Measurements from ENCODE around the gene AOC3. TPM values are rescaled to one million over a fixed set of nuclear protein-coding genes. Genes with fewer than 3 reads are reported as not detected.

Gene AOC3
- total and polyA plus RNA-seq, 2 of the 13 experiments (the other 11 are each of a cell fraction or from before 2014, with no cell fraction given): 8.7 to 51.7 TPM

- no peak for TF ChIP-seq MZF1 (CRISPR knock-in tag; IDR thresholded peaks at IDR 0.05; ENCODE audit: borderline replicate concordance)
Measured at GRCh38 chr17:42817866-42818265, 33.1 kb upstream of the AOC3 start (continued).

- Histone ChIP-seq H3K4me1 (ENCODE audit: insufficient read depth, low read length) (peaks cover 27% of the 10 kb centered on the region), H3K4me3 (replicated peaks in 1 of 3; ENCODE audit: insufficient read depth in 1 of 3, low read depth in 2 of 3, low read length in 3 of 3) (no peak overlapping the region), H4K20me1 (ENCODE audit: insufficient read depth, low read length) (no peaks in the 10 kb centered on the region), H2AFZ (ENCODE audit: low read length) (no peak overlapping the region), H3K27me3 (ENCODE audit: control insufficient read depth in 1 of 2, insufficient read depth in 2 of 2, low read length in 2 of 2) (peaks cover 0 to under 1% of the 10 kb centered on the region in 2 experiments; a peak in 1 of 5 replicates), H3K79me2 (ENCODE audit: insufficient read depth, low read length) (peaks cover 13% of the 10 kb centered on the region), H3K4me2 (ENCODE audit: low read depth, low read length) (no peak overlapping the region), H3K9ac (ENCODE audit: insufficient read depth, low read depth, low read length) (no peak overlapping the region), H3K36me3 (replicated peaks in 1 of 2; ENCODE audit: control insufficient read depth in 1 of 2, insufficient read depth in 2 of 2, low read length in 2 of 2) (peaks cover 49 to 72% of the 10 kb centered on the region in 2 experiments), H3K27ac (ENCODE audit: extremely low read length, insufficient read depth, low read length) (no peak overlapping the region), H3K9me3 (ENCODE audit: low read length) (no peaks in the 10 kb centered on the region)
- 99% methylated on average over 5 of the region's 5 CpGs for WGBS (ENCODE audit: low lambda C conversion rate)
- ATAC-seq (no peak), FAIRE-seq (no peak), DNase-seq (ENCODE audit: low spot score) (no peak)
- in situ Hi-C loops (cut with HindIII; ENCODE audit: extremely low pct_ligation_motif_present, low pct_unique_long_range_greater_than_20kb): no loop called here
- CTCF ChIA-PET (ENCODE audit: low intra/inter-chr PET ratio, low total read pairs): no interaction called here
- BruUV-seq (replicated peaks): no TSS peak
- no peak for TF ChIP-seq MAF1 (CRISPR knock-in tag; IDR thresholded peaks at IDR 0.05; ENCODE audit: borderline replicate concordance)
- TF ChIP-seq RCOR2 (CRISPR knock-in tag; IDR thresholded peaks at IDR 0.05): no peak
- no peak for TF ChIP-seq SRSF1 (optimal IDR thresholded peaks at IDR 0.05; ENCODE audit: low read depth, low read length)
- no peak for TF ChIP-seq ARID5B (CRISPR knock-in tag; IDR thresholded peaks at IDR 0.05)
- TF ChIP-seq ZNF232 (CRISPR knock-in tag; IDR thresholded peaks at IDR 0.05; ENCODE audit: borderline replicate concordance): no peak
- TF ChIP-seq ATRX (CRISPR knock-in tag; IDR thresholded peaks at IDR 0.05; ENCODE audit: borderline replicate concordance): no peak
- TF ChIP-seq XRCC5 (optimal IDR thresholded peaks at IDR 0.05; ENCODE audit: low read length): no peak
- no peak for TF ChIP-seq PCBP2 (optimal IDR thresholded peaks at IDR 0.05; ENCODE audit: low read depth, low read length, poor library complexity, severe bottlenecking)
- POLR2A ChIA-PET: interaction anchor here (0.6 to 4.6 kb wide), 3 partner anchors 14 to 21 kb away, joined by 4 to 29 read pairs (median 8); partner anchors contain the start of genes CNTD1 and COA3
- intact Hi-C loops (cut with micrococcal nuclease; ENCODE audit: unreplicated experiment): no loop called here
Measured at GRCh38 chr17:42818379-42818778, 32.6 kb upstream of the AOC3 start.

Data from HepG2 (cell line).